Mammary epithelial cell (primary cell): ENCODE measurements around the gene CCDC51.

Source experiments
- EZH2 ChIP-seq: IDR thresholded peaks from 2 replicates; pipeline ENCODE4 v1.6.1; 2012; ENCODE audit warnings: low read length, inconsistent platforms, borderline replicate concordance
- TF ChIP-seq, protein P1 (sequence below), 2 donors: IDR thresholded peaks in 1 of 2; conservative IDR thresholded peaks in 1 of 2; 2 replicates each; pipeline ENCODE4 v1.5.1; 2011 to 2012; ENCODE audit warnings: inconsistent platforms in 2 of 2, low read length in 2 of 2, mild to moderate bottlenecking in 2 of 2, control low read depth in 1 of 2, low read depth in 1 of 2; ENCODE audit not compliant: insufficient read depth in 1 of 2; ENCODE audit errors: extremely low read depth in 1 of 2

DNA sequence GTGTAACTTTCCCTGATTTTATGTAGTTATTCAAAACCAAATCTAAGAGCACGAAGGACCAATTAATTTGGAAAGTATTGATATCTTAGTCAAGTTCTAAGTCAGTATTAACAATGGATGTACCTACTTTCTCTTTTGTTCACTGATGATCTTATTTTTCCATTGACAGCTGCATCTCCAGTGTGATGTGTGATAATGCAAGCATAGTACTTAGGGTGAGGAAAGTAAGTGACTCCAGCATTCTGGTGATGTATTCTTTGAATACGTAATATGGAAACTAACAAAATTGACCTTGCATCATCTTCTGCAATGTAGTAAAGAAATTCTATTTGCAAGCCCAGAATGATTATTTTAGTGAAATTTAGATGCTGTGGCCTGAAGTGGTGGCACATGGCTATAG, 45.5 kb downstream of the CCDC51 start:
- TF ChIP-seq, protein P1, sequence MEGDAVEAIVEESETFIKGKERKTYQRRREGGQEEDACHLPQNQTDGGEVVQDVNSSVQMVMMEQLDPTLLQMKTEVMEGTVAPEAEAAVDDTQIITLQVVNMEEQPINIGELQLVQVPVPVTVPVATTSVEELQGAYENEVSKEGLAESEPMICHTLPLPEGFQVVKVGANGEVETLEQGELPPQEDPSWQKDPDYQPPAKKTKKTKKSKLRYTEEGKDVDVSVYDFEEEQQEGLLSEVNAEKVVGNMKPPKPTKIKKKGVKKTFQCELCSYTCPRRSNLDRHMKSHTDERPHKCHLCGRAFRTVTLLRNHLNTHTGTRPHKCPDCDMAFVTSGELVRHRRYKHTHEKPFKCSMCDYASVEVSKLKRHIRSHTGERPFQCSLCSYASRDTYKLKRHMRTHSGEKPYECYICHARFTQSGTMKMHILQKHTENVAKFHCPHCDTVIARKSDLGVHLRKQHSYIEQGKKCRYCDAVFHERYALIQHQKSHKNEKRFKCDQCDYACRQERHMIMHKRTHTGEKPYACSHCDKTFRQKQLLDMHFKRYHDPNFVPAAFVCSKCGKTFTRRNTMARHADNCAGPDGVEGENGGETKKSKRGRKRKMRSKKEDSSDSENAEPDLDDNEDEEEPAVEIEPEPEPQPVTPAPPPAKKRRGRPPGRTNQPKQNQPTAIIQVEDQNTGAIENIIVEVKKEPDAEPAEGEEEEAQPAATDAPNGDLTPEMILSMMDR (conservative IDR thresholded peaks at IDR 0.05 in 1 of 2, IDR thresholded peaks at IDR 0.05 in 1 of 2; ENCODE audit: extremely low read depth in 1 of 2, insufficient read depth in 1 of 2, low read depth in 1 of 2, low read length in 2 of 2): no peak
- no peak for TF ChIP-seq EZH2
